22Rv1 (cell line): Measurements from ENCODE around the gene STK40.

Experiments
- ZFX ChIP-seq: fragments of 450-650 bp; IDR thresholded peaks from 2 replicates; pipeline ENCODE4 v1.6.1; 2017; ENCODE audit warnings: antibody characterized with exemption, borderline replicate concordance
- TF ChIP-seq, protein P1 (sequence below): fragments of 450-650 bp; IDR thresholded peaks from 2 replicates; pipeline ENCODE4 v1.5.1; 2017; ENCODE audit warnings: mild to moderate bottlenecking

DNA sequence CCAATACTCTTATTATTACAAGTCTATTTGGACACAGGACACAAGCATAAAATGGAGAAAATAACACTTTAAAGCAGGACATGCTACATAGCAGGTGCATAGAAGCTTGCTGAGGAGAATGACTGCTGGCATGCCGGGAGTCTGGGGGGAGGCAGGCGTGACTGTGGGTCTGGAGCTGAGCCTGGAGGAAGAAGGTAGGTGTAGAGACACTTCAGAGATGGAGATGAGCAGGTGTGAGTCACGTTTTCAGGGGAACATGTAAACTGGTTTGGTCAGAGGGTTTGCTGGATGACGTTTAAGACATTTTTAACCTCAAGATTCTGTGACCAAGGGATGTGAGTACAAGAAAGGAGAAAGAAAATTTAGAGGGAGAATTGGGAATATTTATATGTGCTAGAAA lies 40.1 kb upstream of the STK40 start:
- TF ChIP-seq, protein P1, sequence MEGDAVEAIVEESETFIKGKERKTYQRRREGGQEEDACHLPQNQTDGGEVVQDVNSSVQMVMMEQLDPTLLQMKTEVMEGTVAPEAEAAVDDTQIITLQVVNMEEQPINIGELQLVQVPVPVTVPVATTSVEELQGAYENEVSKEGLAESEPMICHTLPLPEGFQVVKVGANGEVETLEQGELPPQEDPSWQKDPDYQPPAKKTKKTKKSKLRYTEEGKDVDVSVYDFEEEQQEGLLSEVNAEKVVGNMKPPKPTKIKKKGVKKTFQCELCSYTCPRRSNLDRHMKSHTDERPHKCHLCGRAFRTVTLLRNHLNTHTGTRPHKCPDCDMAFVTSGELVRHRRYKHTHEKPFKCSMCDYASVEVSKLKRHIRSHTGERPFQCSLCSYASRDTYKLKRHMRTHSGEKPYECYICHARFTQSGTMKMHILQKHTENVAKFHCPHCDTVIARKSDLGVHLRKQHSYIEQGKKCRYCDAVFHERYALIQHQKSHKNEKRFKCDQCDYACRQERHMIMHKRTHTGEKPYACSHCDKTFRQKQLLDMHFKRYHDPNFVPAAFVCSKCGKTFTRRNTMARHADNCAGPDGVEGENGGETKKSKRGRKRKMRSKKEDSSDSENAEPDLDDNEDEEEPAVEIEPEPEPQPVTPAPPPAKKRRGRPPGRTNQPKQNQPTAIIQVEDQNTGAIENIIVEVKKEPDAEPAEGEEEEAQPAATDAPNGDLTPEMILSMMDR, result no peak
- TF ChIP-seq ZFX, result no peak
